ENCODE data around the gene STX8.

- no peak for TF ChIP-seq POLR2AphosphoS5 (IDR thresholded peaks at IDR 0.05; ENCODE audit: insufficient read depth in 1 of 2, low read depth in 1 of 2)
- TF ChIP-seq CTCF (IDR thresholded peaks at IDR 0.05): no peak
Observed at GRCh38 chr17:9520649-9521048, 55.0 kb downstream of the STX8 start.

Measured in vagina (tissue), 2 donors.